Stimulated activated CD8-positive, alpha-beta memory T cell treated with anti-CD3 and anti-CD28 coated beads, Interleukin-15, amount 100 ng/mL, for 1 hour (primary cell): Measurements from ENCODE around the gene DUOXA2.

Experiments used
- DNase-seq: peaks from one replicate; pipeline ENCODE4 v3.0.0-alpha.2; 2020; ENCODE audit warnings: low read depth

The DUOXA2 gene

DNA sequence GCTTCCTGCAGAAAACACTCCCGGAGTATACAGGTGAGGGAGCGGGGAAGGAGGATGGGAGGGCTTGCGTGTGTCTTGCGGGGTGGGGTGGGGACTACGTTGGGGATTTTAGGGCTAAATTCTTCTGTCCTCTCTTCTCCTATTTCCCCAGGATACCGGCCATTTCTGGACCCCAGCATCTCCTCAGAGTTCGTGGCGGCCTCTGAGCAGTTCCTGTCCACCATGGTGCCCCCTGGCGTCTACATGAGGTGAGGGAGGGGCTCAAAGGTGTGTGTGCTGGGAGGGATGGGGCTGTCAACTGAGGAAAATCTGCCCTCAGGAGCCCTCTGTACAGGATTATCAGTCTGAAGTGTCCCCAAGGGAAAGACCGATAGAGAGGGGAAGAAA, 22.2 kb downstream of the DUOXA2 start:
- DNase-seq = no peak

DNA sequence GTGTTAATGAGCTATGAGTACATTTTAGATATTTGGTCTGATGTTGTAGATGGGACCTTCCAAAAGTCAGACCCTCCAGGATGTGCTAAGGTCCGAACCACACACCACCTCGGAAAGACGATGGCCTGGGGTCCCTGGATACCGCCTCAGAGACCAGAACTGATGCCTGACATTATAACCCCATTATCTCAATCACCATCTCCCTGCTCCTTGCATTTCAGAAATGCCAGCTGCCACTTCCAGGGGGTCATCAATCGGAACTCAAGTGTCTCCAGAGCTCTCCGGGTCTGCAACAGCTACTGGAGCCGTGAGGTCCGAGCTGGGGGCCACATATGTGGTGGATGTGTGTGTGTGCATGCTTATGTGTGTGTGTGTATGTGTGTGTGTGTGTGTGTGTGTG, 23.6 kb downstream of the DUOXA2 start:
- DNase-seq = no peak

DNA sequence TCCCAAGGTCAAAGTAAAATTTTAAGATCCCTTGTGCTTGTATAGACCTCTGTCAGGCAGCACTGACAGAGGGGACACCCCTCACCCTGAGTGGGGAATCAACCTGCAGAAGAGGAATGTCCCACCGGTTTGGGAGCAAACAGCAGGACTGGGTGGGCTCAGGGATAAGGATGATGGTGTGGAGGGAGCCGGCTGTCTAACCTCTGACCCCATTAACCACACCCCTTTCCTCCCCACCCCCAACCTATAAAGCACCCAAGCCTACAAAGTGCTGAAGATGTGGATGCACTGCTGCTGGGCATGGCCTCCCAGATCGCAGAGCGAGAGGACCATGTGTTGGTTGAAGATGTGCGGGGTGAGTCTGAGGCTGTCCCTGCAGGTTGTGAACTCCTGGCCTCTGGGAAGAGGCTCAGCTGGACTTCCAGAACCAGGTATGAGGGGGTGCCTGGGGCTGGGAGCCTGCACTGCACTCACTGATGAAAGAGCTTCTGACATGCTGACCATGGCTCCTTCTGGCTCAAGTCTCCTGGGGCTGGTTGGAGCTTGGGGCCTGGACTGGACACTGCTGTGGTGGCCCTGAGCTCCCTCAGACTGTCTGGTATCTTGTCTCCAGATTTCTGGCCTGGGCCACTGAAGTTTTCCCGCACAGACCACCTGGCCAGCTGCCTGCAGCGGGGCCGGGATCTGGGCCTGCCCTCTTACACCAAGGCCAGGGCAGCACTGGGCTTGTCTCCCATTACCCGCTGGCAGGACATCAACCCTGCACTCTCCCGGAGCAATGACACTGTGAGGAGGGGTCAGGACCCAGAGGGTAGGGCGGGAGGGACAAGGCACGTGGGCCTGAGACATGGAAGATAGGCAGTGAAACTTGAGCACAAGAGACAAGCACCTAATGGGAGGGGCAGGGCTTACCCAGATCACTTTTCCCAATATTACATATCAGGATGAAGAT, 25.0 kb downstream of the DUOXA2 start:
- no peak for DNase-seq

DNA sequence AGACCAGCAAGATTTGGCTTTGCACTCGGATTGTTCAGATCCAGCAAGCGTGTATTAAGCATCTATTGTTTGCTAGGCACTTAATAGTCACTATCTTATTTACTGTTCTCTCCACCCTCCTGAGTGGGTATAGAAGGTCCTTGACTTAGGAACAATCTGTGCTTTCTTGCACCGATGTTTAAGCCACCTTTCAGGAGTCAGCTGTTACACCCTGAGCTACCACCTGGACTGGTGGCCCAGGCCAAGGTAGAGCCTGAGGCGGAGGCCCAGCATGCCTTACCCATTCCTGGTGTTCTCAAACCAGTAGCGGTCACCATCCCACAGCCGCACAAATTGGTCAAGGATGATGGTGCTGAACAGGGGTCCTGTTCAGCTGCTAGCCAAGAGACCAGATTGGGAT, 25.6 kb downstream of the DUOXA2 start:
- DNase-seq = no peak

DNA sequence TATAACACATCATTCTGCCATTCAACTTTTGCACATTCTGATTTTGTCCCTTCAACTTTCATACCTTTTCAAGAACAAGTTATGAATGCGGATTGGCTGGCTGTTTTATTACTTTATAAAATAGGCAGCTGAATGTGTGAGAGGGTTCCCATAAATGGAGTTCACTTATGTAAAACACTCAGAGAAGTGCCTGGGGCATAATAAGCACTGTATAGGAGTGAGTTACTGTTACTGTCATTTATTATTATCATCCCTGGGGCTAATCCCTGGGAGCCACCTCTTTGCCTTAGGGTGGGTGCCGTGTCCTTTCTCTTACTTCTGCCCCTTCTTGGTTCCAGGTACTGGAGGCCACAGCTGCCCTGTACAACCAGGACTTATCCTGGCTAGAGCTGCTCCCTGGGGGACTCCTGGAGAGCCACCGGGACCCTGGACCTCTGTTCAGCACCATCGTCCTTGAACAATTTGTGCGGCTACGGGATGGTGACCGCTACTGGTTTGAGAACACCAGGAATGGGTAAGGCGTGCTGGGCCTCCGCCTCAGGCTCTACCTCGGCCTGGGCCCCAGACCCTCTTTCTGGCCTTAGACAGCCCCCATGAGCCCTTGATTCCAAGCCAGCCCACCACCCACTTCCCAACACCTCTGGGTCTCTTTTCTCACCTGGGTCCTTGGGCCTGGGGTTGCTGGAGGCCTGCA, 26.6 kb downstream of the DUOXA2 start:
- DNase-seq = no peak

DNA sequence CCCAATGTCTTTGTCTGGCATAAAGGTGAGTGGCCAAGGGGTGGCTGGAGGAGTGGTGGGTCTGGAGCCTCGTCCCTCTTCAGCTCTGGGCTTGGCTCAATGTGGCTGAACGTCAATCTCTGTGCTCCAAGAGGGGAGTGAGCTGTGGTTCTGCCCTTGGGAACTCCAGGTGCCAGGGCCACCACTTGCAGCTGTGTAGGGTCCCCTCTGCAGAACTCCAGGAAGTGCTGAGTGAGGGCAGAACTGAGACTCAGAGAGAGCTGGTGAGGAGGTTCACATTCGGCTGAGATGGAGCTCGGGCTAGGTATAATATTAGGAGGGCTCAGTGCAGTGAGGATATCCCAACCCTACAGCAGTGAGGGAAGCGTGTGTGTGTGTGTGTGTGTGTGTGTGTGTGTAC, 27.3 kb downstream of the DUOXA2 start:
- DNase-seq = no peak

DNA sequence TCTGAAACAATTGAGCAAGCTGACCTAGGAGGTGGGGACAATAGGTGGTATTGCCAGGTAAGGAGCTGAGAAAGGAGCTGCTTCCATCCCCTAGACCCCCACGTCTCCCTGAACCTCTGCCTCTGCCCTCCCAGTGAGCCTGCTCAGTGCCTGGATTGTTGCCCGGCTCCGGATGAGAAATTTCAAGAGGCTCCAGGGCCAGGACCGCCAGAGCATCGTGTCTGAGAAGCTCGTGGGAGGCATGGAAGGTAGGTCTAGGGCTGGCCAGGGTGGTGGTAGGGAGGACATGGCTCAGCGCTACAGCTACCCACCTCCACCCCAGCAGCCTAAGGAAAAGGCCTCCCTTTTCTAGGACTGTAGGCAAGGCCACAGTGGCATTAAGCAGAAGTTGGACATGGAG, 28.9 kb downstream of the DUOXA2 start:
- no peak for DNase-seq

DNA sequence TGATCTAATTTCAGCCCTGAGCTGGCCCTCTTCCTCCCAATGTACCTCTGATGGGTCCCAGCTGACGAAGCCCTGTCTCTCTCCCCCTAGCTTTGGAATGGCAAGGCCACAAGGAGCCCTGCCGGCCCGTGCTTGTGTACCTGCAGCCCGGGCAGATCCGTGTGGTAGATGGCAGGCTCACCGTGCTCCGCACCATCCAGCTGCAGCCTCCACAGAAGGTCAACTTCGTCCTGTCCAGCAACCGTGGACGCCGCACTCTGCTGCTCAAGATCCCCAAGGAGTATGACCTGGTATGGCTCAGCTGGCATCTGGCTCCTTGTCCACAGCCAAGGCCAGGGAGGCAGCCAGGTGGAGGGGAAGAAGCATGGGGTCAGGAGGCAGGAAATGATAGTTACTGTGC, 29.8 kb downstream of the DUOXA2 start:
- DNase-seq = no peak

DNA sequence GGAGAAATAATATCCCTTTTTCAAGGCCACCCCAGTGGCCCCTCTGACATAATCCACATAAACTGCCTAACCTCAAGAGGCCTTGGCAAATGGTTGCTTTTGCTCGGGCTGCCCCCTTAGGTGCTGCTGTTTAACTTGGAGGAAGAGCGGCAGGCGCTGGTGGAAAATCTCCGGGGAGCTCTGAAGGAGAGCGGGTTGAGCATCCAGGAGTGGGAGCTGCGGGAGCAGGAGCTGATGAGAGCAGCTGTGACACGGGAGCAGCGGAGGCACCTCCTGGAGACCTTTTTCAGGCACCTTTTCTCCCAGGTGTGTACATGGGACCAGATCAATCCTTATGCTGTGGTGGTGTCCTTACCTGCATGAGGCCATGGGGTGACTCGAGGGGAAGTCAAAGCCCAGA, 30.6 kb downstream of the DUOXA2 start:
- no peak for DNase-seq

DNA sequence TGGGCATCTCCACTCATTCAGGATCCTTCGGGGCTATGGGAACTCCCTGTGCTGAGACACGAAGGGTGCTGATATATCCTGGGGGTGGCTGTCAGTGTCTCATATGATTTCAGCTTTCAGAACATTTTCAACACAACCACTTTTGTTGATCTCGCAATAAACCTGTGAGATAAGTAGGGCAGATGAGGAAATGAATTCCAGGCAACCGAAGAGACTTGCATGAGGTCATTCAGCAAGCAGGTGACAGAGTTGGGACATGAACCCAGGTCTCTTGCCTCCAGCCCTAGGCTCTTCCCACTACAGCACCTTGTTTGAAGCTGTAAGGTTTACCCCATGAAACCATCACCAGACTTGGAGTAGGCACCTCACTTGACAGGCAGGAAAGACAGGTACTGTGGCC, 32.3 kb downstream of the DUOXA2 start:
- no peak for DNase-seq

DNA sequence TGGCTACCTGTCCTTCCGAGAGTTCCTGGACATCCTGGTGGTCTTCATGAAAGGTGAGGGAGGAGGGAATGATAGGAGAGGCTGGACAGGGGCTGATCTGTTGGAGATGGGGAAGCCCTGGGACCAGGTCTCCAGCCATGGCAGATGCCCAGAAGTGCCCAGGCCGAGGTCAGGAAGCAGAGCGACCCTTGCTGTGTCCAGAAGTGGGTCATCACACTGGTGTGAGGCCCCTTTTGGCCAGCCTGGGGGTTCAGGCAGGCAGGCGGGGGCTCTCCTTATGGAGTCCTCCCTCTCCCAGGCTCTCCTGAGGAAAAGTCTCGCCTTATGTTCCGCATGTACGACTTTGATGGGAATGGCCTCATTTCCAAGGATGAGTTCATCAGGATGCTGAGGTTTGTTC, 33.5 kb downstream of the DUOXA2 start:
- DNase-seq = no peak

DNA sequence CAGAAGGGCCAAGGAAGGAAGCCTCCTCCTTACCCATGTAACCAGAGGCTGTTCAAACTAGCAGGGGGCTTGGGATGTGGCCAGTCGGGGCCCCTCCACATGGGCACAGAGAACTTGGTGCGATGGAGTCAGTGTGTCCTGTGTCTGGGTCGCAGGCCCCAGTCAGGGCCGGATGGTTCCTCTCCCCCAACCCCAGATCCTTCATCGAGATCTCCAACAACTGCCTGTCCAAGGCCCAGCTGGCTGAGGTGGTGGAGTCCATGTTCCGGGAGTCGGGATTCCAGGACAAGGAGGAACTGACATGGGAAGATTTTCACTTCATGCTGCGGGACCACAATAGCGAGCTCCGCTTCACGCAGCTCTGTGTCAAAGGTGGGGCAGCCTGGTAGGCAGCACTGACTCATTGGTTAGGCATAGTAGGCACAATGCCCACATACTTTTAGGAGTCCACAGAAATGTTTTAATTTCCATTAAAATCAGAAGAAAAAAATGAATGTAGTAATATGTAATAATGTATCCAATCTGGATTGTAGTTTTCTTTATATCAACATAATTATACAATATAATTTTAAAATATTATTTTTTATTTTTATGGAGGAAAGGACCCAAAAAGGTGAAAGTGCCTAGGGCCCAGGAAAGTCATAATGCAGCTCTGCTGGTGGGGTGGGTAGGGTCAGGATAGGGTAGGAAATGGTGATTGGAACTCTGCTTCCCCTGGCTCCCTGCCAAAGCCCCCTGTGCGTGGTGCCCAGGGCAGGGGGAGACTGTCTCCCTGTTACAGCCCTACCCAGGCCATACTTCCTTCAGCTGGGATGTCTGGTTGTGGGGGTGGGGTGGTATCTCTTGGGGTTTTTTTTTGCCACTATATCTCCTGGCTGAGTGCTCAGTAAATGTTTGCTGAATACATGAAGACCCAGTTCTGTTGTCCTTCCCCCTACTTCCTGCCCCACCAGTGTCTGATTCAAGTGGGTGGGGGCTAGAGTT, 34.2 kb downstream of the DUOXA2 start:
- no peak for DNase-seq

DNA sequence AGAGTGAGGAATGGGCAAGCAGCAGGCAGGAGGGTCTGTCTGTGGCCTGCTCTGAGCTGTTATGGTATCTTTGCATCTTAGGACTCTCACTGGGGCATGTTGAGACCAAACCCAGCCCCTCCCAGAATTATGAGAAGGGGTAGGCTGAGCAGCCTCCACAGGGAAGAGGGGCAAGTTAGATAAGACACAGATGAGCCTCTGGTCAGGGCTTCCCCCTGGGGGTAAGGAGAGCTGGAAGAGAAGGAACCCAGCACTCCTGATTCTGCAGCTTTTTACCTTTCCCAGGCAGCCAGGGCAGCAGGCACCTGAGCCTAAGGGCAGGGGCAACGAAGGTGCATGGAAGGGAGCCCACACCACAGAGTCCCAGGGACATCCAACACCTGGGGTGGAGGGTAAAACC, 34.9 kb downstream of the DUOXA2 start:
- no peak for DNase-seq

DNA sequence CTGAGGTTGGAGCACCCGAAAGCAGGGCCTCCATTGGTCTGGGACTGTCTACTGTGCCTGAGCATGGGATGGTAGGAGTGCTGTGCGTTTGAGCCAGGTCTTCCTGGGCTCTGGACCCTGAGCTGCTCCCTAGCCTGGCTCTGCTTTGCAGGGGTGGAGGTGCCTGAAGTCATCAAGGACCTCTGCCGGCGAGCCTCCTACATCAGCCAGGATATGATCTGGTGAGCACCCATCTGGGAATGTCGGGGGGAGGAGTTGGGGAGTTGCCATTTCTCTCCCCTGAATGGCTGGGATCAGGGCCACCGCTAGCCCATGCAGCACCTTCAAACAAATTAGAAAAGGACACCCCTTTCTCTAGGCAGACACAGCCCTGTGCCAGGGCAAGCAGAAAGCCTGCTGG, 36.4 kb downstream of the DUOXA2 start:
- no peak for DNase-seq

DNA sequence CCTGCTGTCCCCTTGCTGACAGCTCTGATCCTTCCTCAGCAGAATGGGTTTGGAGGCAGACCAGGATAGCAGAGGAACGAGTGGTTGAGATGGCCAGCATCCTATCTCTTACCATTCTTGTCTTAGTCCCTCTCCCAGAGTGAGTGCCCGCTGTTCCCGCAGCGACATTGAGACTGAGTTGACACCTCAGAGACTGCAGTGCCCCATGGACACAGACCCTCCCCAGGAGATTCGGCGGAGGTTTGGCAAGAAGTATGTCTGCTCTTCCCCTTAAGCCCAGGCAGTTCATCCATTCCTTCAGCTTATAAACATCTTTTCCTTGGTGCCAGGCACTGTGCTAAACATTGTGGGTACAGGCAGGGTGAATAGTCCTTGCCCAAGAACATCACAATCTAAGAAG, 36.9 kb downstream of the DUOXA2 start:
- DNase-seq = no peak

DNA sequence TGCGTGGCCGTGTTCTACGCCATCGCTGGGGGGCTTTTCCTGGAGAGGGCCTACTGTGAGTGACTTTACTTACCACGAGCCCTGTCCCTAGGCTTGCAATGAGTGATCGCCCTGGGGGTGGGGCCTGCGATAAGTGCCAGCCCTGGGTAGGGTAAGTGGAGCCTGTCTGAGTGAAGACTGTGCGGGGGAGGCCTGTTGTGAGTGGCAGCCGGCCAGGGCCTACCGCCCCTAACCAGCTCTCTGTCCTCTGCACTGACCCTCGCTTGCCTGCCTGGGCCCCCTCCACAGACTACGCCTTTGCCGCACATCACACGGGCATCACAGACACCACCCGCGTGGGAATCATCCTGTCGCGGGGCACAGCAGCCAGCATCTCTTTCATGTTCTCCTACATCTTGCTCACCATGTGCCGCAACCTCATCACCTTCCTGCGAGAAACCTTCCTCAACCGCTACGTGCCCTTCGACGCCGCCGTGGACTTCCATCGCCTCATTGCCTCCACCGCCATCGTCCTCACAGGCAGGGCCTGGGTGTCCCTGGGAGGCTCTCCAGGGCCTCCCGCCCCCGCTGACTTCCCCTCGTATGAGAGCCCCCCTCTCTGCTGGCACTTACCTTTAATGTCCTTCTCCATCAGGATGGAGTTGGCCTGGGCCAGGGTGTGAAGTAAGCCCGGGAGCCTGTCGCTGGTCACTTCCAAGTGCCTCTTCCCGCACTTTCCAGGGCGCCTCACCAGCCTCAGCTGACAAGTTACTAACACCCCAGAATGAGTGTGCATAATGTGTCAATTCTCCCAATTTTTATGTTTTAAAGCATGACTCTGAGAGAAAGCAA, 38.1 kb downstream of the DUOXA2 start:
- no peak for DNase-seq

DNA sequence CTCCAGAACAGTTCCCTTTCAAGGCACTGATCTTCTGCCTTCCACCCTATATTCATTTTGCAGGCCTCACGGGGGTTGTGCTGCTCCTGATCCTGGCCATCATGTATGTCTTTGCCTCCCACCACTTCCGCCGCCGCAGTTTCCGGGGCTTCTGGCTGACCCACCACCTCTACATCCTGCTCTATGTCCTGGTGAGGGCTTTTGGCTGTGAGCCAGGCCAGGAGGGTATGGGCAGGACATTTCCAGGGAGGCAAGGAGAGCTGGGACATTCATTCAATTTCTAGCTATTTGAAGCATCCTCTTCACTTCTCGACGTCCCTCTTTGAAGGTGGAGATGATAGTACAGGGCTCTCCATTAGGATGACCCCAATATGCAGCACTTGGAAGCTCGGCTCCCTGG, 41.6 kb downstream of the DUOXA2 start:
- no peak for DNase-seq

DNA sequence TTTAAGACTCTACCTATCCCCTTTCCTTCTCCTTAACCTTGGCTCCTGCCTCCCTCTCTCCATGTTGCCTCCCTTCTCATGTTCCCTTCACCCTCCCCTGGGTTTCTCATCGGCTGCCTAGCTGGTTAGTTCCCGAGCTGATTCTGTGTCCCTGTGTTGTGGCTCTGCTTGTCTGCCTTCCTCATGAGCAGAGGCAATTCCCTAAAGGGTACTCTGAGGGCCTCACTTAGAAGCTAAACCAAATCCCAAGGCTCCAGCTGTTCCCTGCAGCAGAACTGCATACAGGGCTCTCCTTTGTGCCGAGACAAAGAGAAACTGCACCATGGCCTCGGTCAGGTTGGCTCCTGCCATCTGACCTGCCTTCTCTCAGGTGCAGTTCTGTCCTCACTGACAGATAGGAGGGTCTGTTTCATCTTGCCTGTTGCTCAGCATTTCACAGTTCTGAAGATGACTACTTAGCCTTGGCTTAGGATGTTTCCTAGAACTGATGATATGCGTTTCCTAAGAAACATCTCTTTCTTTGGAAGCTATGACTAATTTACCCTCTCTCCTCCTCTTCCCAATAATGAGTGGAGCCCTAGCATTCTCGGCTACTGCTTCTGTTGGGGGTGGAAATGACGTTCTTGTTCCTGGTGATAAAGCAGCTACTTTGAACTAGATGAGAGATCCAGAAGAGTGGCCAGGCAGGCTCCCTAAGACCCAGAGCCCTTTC, 42.8 kb downstream of the DUOXA2 start:
- no peak for DNase-seq

DNA sequence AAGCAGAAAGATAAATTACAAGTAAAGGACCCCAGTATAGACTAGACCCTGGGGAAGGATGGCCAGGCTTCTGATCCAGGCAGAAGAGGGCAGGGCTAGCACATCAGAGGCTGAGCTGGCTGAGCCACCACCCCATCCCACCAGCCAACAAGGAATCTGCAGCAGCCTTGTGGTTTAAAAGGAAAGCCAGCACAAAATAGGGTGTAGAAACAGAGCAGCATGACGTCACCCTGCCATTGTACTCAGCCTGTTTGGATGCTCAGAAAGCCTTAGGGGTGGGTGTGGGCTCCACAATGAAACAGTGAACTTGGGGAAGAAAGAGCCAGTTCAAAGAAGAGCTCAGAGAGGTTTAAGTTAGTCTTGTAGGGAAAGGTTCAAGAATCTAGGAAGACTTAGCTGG, 43.8 kb downstream of the DUOXA2 start:
- DNase-seq = no peak

DNA sequence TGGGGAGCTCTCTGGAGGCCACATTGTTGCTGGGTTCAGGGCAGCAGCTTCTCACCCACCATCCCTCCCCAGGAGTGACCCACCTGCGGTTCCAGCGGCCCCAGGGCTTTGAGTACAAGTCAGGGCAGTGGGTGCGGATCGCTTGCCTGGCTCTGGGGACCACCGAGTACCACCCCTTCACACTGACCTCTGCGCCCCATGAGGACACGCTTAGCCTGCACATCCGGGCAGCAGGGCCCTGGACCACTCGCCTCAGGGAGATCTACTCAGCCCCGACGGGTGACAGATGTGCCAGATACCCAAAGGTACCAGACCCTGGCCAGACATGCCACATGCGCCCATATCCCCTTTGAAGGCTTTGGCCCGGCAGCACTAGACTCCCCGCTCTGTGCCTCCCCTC, 47.5 kb downstream of the DUOXA2 start:
- no peak for DNase-seq
